Psoas muscle (tissue), 8 donors: ENCODE data around the gene PTTG2. TPM values are rescaled to one million over a fixed set of nuclear protein-coding genes. Genes with fewer than 3 reads are reported as not detected.
A peak's percentile ranks its signal among the peaks of the same experiment; 100 is the strongest.

Experiments used
- ATAC-seq, 4 donors: fragments of 200-7000 bp; cut with Tn5 transposase; one replicate each; pipeline ENCODE4 v1.9.1; 2020; ENCODE audit warnings: moderate library complexity in 3 of 4, mild to moderate bottlenecking in 2 of 4
- DNase-seq, 2 donors: peaks; one replicate each; pipeline ENCODE4 v3.0.0-alpha.2; 2020
- H3K27ac ChIP-seq: fragments of 200-600 bp; one replicate; pipeline ENCODE4 v1.8.0; 2022
- H3K27me3 ChIP-seq, 3 donors: fragments of 200-600 bp in 1 of 3; one replicate each; pipeline versions ENCODE4 v1.6.1 to v1.8.0; 2013 to 2022; ENCODE audit warnings: low read length in 2 of 3, mild to moderate bottlenecking in 2 of 3, moderate library complexity in 1 of 3; ENCODE audit not compliant: insufficient read depth in 3 of 3
- H3K36me3 ChIP-seq, 2 donors: fragments of 200-600 bp in 1 of 2; one replicate each; pipeline versions ENCODE4 v1.6.1 to v1.8.0; 2013 to 2022; ENCODE audit warnings: low read depth in 1 of 2, mild to moderate bottlenecking in 1 of 2, moderate library complexity in 1 of 2; ENCODE audit not compliant: insufficient read depth in 1 of 2
- H3K4me1 ChIP-seq: fragments of 200-600 bp; one replicate; pipeline ENCODE4 v1.8.0; 2022
- H3K4me3 ChIP-seq: fragments of 200-600 bp; one replicate; pipeline ENCODE4 v1.8.0; 2022; ENCODE audit warnings: mild to moderate bottlenecking
- H3K9me3 ChIP-seq: fragments of 200-600 bp; one replicate; pipeline ENCODE4 v1.8.0; 2022
- WGBS, 3 donors: extraction: QIAGEN DNeasy Blood & Tissue Kit; methylation state at CpG; one replicate each; pipeline versions ENCODE4 v1.1.6 to v1.1.7; 2013; 5-methylcytosine and 5-hydroxymethylcytosine counted together
- intact Hi-C, 2 donors: fragments of 100-400 bp; cut with DNase I; formaldehyde crosslinking; loops; one replicate each; pipeline versions ENCODE4 v1.11.0 to v1.14.2; 2022
- polyA plus RNA-seq, 3 donors: library from polyadenylated mRNA; stranded (reverse); fragments of 200-250 nt; gene quantifications; one replicate each; pipeline ENCODE4 v1.2.3, GENCODE V29; 2013
- total RNA-seq, 4 donors: library from RNA; stranded (reverse); fragmentation: NEBNext Ultra II Directional in 2 of 4; extraction: Animal tissue kit (Norgen Biotek cat#: 25700) in 2 of 4; gene quantifications; one replicate each; pipeline versions ENCODE4 v1.2.1 to v1.2.4, GENCODE V29; 2021 to 2023
- TF ChIP-seq, protein P1 (sequence below): fragments of 200-600 bp; IDR thresholded peaks from one replicate; pipeline ENCODE4 v1.8.0; 2022; ENCODE audit warnings: antibody characterized with exemption
- donor health status: healthy with polysubstance abuse.
- donor health status: DM: no; HTN: no; CAD: no; lungs with moderate emphysema.
- donor health status: Bipolar disorder and iron deficiency.
- donor health status: healthy.
- donor health status: DM: yes; HTN: yes; CAD: no.
- donor health status: DM: no; HTN: no; CAD: no.
- donor health status: DM: no; HTN: no; CAD: no.
- donor health status: DM: yes; HTN: yes; CAD: no.

PTTG2 gene
- total and polyA plus RNA-seq, 7 donors, result 0.10 to 3.9 (median 0.69) TPM; not detected in 3

GRCh38 chr4:37999965-38000364 lies 39.8 kb downstream of the PTTG2 start:
- Histone ChIP-seq H3K9me3 (no peaks in the 10 kb centered on the region), H3K4me1 (no peaks in the 10 kb centered on the region), H3K4me3 (no peak overlapping the region), H3K27ac (no peak overlapping the region), H3K27me3 (no peaks in the 10 kb centered on the region), H3K36me3 (peaks cover 0 to 2% of the 10 kb centered on the region in 2 donors)
- intact Hi-C loops, result no loop called here
- DNase-seq (no peak), ATAC-seq (no peak)
- 95 to 100% (median 98%) methylated on average over 3 of the region's 3 CpGs for WGBS, 3 donors
- TF ChIP-seq, protein P1, sequence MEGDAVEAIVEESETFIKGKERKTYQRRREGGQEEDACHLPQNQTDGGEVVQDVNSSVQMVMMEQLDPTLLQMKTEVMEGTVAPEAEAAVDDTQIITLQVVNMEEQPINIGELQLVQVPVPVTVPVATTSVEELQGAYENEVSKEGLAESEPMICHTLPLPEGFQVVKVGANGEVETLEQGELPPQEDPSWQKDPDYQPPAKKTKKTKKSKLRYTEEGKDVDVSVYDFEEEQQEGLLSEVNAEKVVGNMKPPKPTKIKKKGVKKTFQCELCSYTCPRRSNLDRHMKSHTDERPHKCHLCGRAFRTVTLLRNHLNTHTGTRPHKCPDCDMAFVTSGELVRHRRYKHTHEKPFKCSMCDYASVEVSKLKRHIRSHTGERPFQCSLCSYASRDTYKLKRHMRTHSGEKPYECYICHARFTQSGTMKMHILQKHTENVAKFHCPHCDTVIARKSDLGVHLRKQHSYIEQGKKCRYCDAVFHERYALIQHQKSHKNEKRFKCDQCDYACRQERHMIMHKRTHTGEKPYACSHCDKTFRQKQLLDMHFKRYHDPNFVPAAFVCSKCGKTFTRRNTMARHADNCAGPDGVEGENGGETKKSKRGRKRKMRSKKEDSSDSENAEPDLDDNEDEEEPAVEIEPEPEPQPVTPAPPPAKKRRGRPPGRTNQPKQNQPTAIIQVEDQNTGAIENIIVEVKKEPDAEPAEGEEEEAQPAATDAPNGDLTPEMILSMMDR, result no peak

- no peaks in the 10 kb centered on the region for H3K9me3 ChIP-seq
- WGBS, 3 donors, result 76 to 87% (median 79%) methylated on average over 3 of the region's 3 CpGs
- H3K27me3 ChIP-seq, result no peaks in the 10 kb centered on the region
- no peak overlapping the region for H3K27ac ChIP-seq
- no peak overlapping the region for H3K4me3 ChIP-seq
- peaks cover 0 to 2% of the 10 kb centered on the region in 2 donors for H3K36me3 ChIP-seq
- DNase-seq (no peak), ATAC-seq (no peak)
- TF ChIP-seq, protein P1, result no peak
- intact Hi-C loops, result no loop called here
- peaks cover 5% of the 10 kb centered on the region for H3K4me1 ChIP-seq
These were observed 41.7 kb downstream of the PTTG2 start for GRCh38 chr4:38001927-38002326.

DNA sequence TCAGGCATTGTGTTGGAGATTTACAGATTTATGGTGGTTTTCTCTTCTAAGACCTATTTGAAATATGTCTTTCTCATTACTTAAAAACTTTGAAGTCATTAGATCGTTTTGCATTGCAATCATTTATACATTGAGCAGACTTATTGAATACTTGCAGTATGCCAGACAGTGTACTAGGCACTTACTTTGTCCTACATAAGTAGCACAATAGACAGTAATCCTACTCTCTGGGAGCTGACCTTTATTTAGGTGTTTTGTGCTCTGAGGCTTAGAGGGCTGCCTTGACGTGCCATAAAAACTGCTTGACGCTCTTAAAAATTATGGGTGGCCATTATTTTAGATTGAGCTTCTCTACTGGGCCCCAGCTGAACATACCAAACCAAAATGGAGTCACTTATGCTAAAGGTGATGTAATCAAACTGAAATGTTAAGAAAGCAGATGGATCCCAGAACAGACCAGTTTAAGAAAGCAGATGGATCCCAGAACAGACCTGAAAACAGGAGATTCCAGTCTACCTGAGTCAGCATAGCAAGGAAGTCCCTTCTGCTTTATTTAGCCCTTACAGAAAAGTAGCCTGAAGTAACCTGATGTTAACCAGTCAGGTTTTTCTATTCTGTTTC lies 42.4 kb downstream of the PTTG2 start:
- H3K4me3 ChIP-seq, result no peak overlapping the region
- intact Hi-C loops, result no loop called here
- H3K4me1 ChIP-seq, result peaks cover 6% of the 10 kb centered on the region
- no peak for DNase-seq
- TF ChIP-seq, protein P1, result no peak
- H3K9me3 ChIP-seq, result no peaks in the 10 kb centered on the region
- H3K36me3 ChIP-seq, result peaks cover 0 to 2% of the 10 kb centered on the region in 2 donors
- peak in 2 of 4 donors; percentile 30 to 41 for ATAC-seq
- 69 to 89% (median 83%) methylated on average over 3 of the region's 3 CpGs for WGBS, 3 donors
- no peaks in the 10 kb centered on the region for H3K27me3 ChIP-seq
- no peak overlapping the region for H3K27ac ChIP-seq

- ATAC-seq (no peak), DNase-seq (no peak)
- H3K36me3 ChIP-seq, result peaks cover 0 to 2% of the 10 kb centered on the region in 2 donors
- 82 to 86% (median 84%) methylated on average over 3 of the region's 3 CpGs for WGBS, 3 donors
- H3K9me3 ChIP-seq, result no peaks in the 10 kb centered on the region
- peaks cover 9% of the 10 kb centered on the region for H3K4me1 ChIP-seq
- no peak overlapping the region for H3K4me3 ChIP-seq
- intact Hi-C loops, result no loop called here
- H3K27me3 ChIP-seq, result no peaks in the 10 kb centered on the region
- H3K27ac ChIP-seq, result no peak overlapping the region
- TF ChIP-seq, protein P1, result no peak
These were observed 42.9 kb downstream of the PTTG2 start for GRCh38 chr4:38003102-38003501.

DNA sequence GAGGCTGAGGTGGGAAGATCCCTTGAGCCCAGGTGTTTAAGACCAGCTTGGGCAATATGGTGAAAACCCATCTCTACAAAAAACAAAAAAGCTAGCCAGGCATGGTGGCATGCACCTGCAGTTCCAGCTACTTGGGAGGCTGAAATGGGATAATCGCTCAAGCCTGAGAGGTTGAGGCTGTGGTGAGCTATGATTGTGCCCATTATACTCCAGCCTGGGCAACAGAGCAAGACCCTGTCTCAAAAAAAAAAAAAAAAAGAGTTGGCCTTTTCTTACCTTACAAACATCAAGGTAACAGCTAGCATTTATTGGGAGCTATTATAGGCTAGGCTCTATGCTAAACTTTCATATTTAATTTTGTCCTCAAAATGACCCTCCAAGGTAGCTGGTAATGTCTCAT lies 43.4 kb downstream of the PTTG2 start:
- ATAC-seq (no peak), DNase-seq (no peak)
- no peak overlapping the region for H3K4me3 ChIP-seq
- no peak overlapping the region for H3K27ac ChIP-seq
- H3K36me3 ChIP-seq, result peaks cover 0 to 2% of the 10 kb centered on the region in 2 donors
- H3K27me3 ChIP-seq, result no peaks in the 10 kb centered on the region
- H3K9me3 ChIP-seq, result no peaks in the 10 kb centered on the region
- H3K4me1 ChIP-seq, result peaks cover 13% of the 10 kb centered on the region
- TF ChIP-seq, protein P1, result no peak
- 90 to 100% (median 96%) methylated on average over 1 of the region's 1 CpG for WGBS, 3 donors
- intact Hi-C loops, result no loop called here
